Osteoblast (primary cell): ENCODE results near the gene TPRN. TPM values are rescaled to one million over a fixed set of nuclear protein-coding genes. Genes with fewer than 3 reads are reported as not detected.

Experiments
- DNase-seq: peaks from one replicate; pipeline ENCODE4 v3.0.0; 2011; ENCODE audit warnings: low spot score, mixed read lengths; ENCODE audit not compliant: insufficient read length; ENCODE audit errors: missing footprints
- H2AFZ ChIP-seq: 2 replicates; pipeline ENCODE4 v1.6.0; 2011; ENCODE audit warnings: mild to moderate bottlenecking, low read length
- H3K27ac ChIP-seq: 2 replicates; pipeline ENCODE4 v1.5.1; 2011; ENCODE audit warnings: mild to moderate bottlenecking, low read depth, low read length, moderate library complexity
- H3K27me3 ChIP-seq: 2 replicates; pipeline ENCODE4 v1.6.0; 2012; ENCODE audit warnings: mild to moderate bottlenecking, control low read depth, inconsistent platforms, low read length, moderate library complexity; ENCODE audit not compliant: insufficient read depth
- H3K36me3 ChIP-seq: 2 replicates; pipeline ENCODE4 v1.5.1; 2011; ENCODE audit warnings: mild to moderate bottlenecking, low read length, control low read depth, moderate library complexity; ENCODE audit not compliant: insufficient read depth
- H3K4me1 ChIP-seq: 2 replicates; pipeline ENCODE4 v1.5.1; 2011; ENCODE audit warnings: mild to moderate bottlenecking, low read length, control low read depth, moderate library complexity; ENCODE audit not compliant: insufficient read depth
- H3K4me2 ChIP-seq: 2 replicates; pipeline ENCODE4 v1.6.0; 2011; ENCODE audit warnings: mild to moderate bottlenecking, low read length; ENCODE audit not compliant: insufficient read depth
- H3K4me3 ChIP-seq: fragments of 200-600 bp; sonication (generic); 3 replicates; pipeline ENCODE4 v1.5.1; 2012; ENCODE audit warnings: mild to moderate bottlenecking, low read length, inconsistent platforms; ENCODE audit not compliant: insufficient read depth
- H3K79me2 ChIP-seq: 2 replicates; pipeline ENCODE4 v1.6.0; 2012; ENCODE audit warnings: mild to moderate bottlenecking, low read length, control low read depth, inconsistent platforms; ENCODE audit not compliant: insufficient read depth
- H3K9me3 ChIP-seq: 2 replicates; pipeline ENCODE4 v1.5.1; 2011; ENCODE audit warnings: low read depth, low read length, control low read depth
- H4K20me1 ChIP-seq: 2 replicates; pipeline ENCODE4 v1.6.0; 2012; ENCODE audit warnings: mild to moderate bottlenecking, low read length, control low read depth; ENCODE audit not compliant: insufficient read depth
- CTCF ChIP-seq: IDR thresholded peaks from 2 replicates; pipeline ENCODE4 v1.5.1; 2011; ENCODE audit warnings: mild to moderate bottlenecking, low read depth, low read length, moderate library complexity; ENCODE audit errors: extremely low read depth
- total RNA-seq: library from RNA; depleted of rRNA; stranded (reverse); fragments of >200 nt; gene quantifications from 2 replicates; pipeline ENCODE4 v1.2.3, GENCODE V29; 2012

The TPRN gene
- total RNA-seq, 1 donor = 10.5 TPM

GRCh38 chr9:137201205-137201868 is 796 bp upstream of the TPRN start:
- Histone ChIP-seq H2AFZ (peak overlapping the region; percentile 78), H3K9me3 (no peaks in the 10 kb centered on the region), H3K4me3 (peak overlapping the region; percentile 87), H3K4me2 (peak overlapping the region; percentile 86), H4K20me1 (peaks cover 33% of the 10 kb centered on the region), H3K4me1 (peaks cover 39% of the 10 kb centered on the region), H3K27ac (peak overlapping the region; percentile 28), H3K36me3 (no peaks in the 10 kb centered on the region), H3K27me3 (no peaks in the 10 kb centered on the region), H3K79me2 (peaks cover 78% of the 10 kb centered on the region)
- TF ChIP-seq CTCF = no peak
- no peak for DNase-seq

GRCh38 chr9:137199411-137200121 is 975 bp downstream of the TPRN start:
- no peak for TF ChIP-seq CTCF
- Histone ChIP-seq H2AFZ (peak overlapping the region; percentile 22), H4K20me1 (peaks cover 28% of the 10 kb centered on the region), H3K36me3 (no peaks in the 10 kb centered on the region), H3K4me2 (peak overlapping the region; percentile 76), H3K27me3 (no peaks in the 10 kb centered on the region), H3K79me2 (peaks cover 78% of the 10 kb centered on the region), H3K9me3 (no peaks in the 10 kb centered on the region), H3K27ac (no peak overlapping the region), H3K4me3 (peak overlapping the region; percentile 70), H3K4me1 (peaks cover 30% of the 10 kb centered on the region)
- peak; percentile 95 for DNase-seq

GRCh38 chr9:137198902-137199283 is 1.6 kb downstream of the TPRN start:
- Histone ChIP-seq H3K4me1 (peaks cover 23% of the 10 kb centered on the region), H3K79me2 (peaks cover 78% of the 10 kb centered on the region), H3K4me2 (peak overlapping the region; percentile 76), H4K20me1 (peaks cover 26% of the 10 kb centered on the region), H3K4me3 (peak overlapping the region; percentile 70), H3K9me3 (no peaks in the 10 kb centered on the region), H3K27ac (no peak overlapping the region), H3K36me3 (no peaks in the 10 kb centered on the region), H3K27me3 (no peaks in the 10 kb centered on the region), H2AFZ (no peak overlapping the region)
- no peak for DNase-seq
- TF ChIP-seq CTCF = no peak
